Ectodermal cell (in vitro differentiated cells): ENCODE measurements around the gene RFC2.

Source experiments
- H3K27ac ChIP-seq: 2 replicates; pipeline ENCODE4 v1.7.0; 2013; ENCODE audit warnings: mild to moderate bottlenecking, low read depth, low read length; ENCODE audit not compliant: insufficient read depth, poor library complexity, severe bottlenecking
- H3K27me3 ChIP-seq: 2 replicates; pipeline ENCODE4 v1.7.0; 2013; ENCODE audit warnings: mild to moderate bottlenecking, low read length; ENCODE audit not compliant: insufficient read depth, control insufficient read depth, poor library complexity, severe bottlenecking
- H3K36me3 ChIP-seq: one replicate; pipeline ENCODE4 v1.7.0; 2013; ENCODE audit warnings: low read length; ENCODE audit not compliant: control insufficient read depth, insufficient read depth
- H3K4me1 ChIP-seq: one replicate; pipeline ENCODE4 v1.7.0; 2013; ENCODE audit warnings: low read length; ENCODE audit not compliant: control insufficient read depth, insufficient read depth
- H3K4me3 ChIP-seq: 2 replicates; pipeline ENCODE4 v1.7.0; 2013; ENCODE audit warnings: low read depth, low read length, control low read depth; ENCODE audit not compliant: insufficient read depth
- H3K9me3 ChIP-seq: 2 replicates; pipeline ENCODE4 v1.7.0; 2013; ENCODE audit warnings: mild to moderate bottlenecking, low read length, moderate library complexity; ENCODE audit not compliant: control insufficient read depth
- WGBS, 2 experiments: methylation state at CpG; one replicate each; pipeline ENCODE4 v1.1.7; 2013; ENCODE audit warnings: missing lambda C conversion rate in 2 of 2; 5-methylcytosine and 5-hydroxymethylcytosine counted together

RFC2 gene

DNA sequence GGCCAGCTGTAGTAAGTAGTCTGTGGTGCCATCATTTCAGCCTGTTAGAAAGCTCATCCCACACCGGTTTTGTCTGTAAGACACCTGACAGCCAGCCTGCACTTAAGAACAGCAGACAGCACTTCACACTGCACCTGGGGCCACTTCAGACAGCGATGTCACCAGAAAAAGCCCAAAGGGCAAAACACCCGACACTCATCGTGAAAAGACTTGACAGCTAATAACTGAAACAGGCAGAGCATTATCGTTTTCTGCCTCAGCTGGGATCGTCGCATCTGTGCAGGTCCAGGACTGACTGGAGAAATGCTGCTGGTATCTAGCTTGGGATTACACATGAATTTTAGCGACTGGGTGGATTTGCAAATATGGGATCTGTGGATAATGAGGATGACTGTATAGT is 61.1 kb downstream of the RFC2 start:
- no peaks in the 10 kb centered on the region for H3K4me1 ChIP-seq

DNA sequence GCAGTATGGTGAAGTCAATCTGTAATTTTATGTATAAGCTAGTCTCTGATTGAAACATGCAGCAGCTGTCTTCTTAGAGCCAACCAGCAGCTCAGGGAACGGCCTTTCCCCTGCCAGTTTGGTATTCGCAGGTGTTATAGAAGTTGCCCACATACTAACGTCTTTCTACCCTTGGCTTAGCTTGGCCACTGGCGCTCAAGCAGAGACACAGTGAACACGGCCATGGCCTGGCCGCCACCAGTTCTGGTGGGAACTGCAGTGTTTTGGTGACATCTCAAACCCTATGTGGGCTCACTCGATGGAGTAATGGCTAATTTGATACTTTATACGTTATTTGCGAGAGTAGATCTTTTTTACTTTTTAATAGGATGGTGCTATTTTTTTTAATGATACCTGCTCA is 63.0 kb downstream of the RFC2 start:
- Histone ChIP-seq H3K4me1 (no peaks in the 10 kb centered on the region), H3K27ac (no peak overlapping the region), H3K36me3 (peaks cover 56% of the 10 kb centered on the region), H3K9me3 (no peaks in the 10 kb centered on the region), H3K4me3 (no peak overlapping the region), H3K27me3 (no peaks in the 10 kb centered on the region)
- WGBS, 2 experiments, result 97 to 98% methylated on average over 8 to 9 of the region's 9 CpGs

More for the DNA sequence above, 61.1 kb downstream of the RFC2 start:
- no peak overlapping the region for H3K27ac ChIP-seq
- H3K9me3 ChIP-seq, result no peaks in the 10 kb centered on the region
- WGBS, 2 experiments, result 95% methylated on average over 8 of the region's 8 CpGs
- no peak overlapping the region for H3K4me3 ChIP-seq
- H3K27me3 ChIP-seq, result no peaks in the 10 kb centered on the region
- H3K36me3 ChIP-seq, result peaks cover 50% of the 10 kb centered on the region

DNA sequence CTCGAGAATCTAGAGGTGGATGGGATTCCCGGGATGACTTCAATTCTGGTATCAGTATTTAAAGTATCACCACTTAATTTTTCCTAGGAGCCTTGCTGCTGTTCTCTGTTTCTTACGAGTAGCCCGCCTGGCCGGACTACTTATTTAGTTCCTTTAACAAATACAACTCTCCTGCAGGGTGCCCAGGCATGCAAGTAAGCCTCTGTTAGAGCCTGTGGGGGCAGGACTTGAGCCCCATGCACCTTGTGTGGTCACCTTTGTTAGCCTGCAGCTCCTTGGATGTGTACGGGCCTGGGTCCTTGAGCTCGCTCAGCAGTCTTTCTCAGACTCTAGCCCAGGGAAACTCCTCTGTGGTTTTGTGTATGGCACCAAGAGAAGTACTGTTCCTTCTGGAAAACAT is 63.9 kb downstream of the RFC2 start:
- Histone ChIP-seq H3K4me3 (no peak overlapping the region), H3K9me3 (no peaks in the 10 kb centered on the region), H3K27ac (no peak overlapping the region), H3K4me1 (no peaks in the 10 kb centered on the region), H3K36me3 (peaks cover 56% of the 10 kb centered on the region), H3K27me3 (no peaks in the 10 kb centered on the region)
- 97% methylated on average over 7 of the region's 7 CpGs for WGBS, 2 experiments

DNA sequence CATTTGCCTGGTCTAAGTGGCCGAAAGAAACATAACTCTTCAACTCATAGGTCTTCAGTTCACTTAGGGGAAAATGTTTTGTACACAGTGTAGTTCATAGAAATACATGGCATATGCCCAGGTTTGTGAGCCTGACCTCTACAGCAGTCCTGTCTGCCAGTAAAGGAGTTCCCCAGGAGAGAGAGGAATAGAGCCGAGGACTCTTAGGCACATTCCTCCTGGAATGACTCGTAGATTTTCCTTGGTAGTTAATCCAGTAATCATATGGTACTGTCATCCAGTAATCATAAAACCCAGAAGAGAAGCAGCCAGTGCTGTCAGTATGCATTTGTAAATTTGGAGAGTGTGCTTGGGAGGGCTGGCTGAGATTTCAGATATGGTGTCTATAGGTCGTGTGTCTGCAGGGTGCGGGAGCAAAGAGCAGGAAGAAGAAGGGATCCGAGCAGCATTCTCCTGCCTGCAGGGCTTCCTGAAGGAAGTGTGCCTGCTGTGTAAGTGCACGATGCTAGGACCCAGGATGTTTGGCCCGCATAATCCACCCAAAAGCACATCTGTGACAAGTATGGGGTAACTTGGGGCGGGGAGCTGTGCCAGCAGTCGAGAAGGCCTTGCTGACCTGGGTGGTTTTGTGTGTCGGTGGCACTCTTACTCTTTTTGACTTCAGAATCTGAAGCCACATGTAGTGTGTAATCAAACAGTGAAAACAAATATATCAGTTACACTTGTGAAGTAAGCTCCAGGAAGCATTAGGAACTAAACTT is 66.1 kb downstream of the RFC2 start:
- 92 to 93% methylated on average over 11 of the region's 11 CpGs for WGBS, 2 experiments
- Histone ChIP-seq H3K36me3 (peaks cover 50% of the 10 kb centered on the region), H3K27ac (no peak overlapping the region)

DNA sequence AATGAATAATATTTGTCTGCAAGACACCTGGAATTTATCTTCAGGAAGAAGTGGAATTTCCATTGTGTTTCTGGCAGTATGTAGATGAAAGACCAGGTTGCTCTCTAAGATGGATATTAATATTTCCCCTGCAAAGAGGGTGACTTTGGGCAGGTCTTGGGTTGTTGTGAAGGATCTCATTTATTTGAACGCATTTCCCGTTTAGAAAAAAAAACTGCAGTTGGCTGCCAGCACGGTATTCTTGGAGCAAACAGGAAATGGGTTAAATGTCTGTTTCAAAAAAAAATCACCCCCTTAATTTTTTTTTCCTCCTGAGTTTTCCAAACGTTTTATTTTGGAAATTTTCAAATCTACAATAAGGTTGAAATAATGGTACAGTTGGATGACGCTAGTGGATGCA is 68.6 kb downstream of the RFC2 start:
- Histone ChIP-seq H3K27me3 (no peaks in the 10 kb centered on the region), H3K4me3 (no peak overlapping the region), H3K27ac (no peak overlapping the region), H3K9me3 (no peaks in the 10 kb centered on the region), H3K36me3 (peaks cover 29% of the 10 kb centered on the region), H3K4me1 (no peaks in the 10 kb centered on the region)
- 80 to 94% methylated on average over 4 to 5 of the region's 5 CpGs for whole genome bisulfite sequencing, 2 experiments

More for the DNA sequence above, 66.1 kb downstream of the RFC2 start:
- Histone ChIP-seq H3K27me3 (no peaks in the 10 kb centered on the region), H3K4me3 (no peak overlapping the region), H3K4me1 (no peaks in the 10 kb centered on the region), H3K9me3 (no peaks in the 10 kb centered on the region)

DNA sequence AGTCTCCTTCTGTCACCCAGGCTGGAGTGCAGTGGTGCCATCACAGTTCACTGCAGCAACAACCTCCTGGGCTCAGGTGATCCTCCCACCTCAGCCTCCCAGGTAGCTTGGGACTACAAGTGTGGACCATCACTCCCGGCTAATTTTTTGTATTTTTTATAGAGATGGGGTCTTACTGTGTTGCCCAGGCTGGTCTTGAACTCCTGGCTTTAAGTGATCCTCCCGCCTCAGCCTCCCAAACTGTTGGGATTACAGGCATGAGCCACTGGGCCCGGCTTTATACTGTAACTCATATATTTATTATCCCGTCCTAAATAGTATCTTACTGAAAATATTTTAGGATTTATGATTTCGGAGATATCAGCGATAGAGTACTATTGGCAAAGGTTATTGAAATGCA is 69.2 kb downstream of the RFC2 start:
- Histone ChIP-seq H3K4me3 (no peak overlapping the region), H3K27me3 (no peaks in the 10 kb centered on the region), H3K9me3 (no peaks in the 10 kb centered on the region), H3K4me1 (no peaks in the 10 kb centered on the region), H3K36me3 (peaks cover 23% of the 10 kb centered on the region), H3K27ac (no peak overlapping the region)
- 94 to 97% methylated on average over 5 to 6 of the region's 6 CpGs for WGBS, 2 experiments

DNA sequence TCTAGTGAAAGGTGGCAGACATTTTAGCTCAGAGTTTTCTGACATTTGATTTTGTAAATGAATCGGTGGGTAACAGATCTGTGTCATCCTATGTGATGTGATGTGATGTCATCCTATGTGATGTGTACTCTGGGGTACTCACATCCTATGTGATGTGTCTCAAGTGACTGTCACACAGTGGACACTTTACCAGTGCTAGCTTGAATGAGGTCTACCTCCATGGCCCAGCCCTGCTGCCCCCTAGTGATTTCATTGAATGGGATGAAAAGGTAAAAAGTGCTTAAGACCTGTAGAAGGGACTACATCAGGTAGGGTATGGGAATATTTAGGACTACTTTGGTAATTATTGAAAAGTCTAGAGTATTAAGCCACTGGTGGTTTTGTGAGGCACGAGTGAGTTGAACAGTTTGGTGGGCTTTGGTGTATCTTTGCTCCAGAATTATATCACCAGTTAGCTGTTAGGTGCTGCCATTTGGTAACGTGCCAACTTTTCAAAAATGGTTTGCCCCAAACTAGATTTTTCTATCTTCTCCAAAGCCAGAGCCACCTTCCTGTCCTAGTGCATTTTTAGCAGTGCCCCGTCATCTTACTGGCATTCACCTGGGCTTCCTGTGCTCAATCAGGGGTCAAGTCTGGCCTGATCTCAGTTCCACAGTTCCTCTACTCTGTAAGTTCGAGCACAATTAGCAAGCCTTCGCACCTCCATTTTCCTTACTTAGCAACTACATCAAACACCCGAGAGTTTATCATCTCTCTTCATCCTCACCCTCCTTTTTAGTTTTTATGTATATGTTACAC is 70.3 kb downstream of the RFC2 start:
- WGBS, 2 experiments, result 91 to 94% methylated on average over 7 of the region's 7 CpGs
- no peak overlapping the region for H3K27ac ChIP-seq
- no peak overlapping the region for H3K4me3 ChIP-seq
- H3K4me1 ChIP-seq, result no peaks in the 10 kb centered on the region
- no peaks in the 10 kb centered on the region for H3K9me3 ChIP-seq
- H3K27me3 ChIP-seq, result no peaks in the 10 kb centered on the region
- H3K36me3 ChIP-seq, result peaks cover 16% of the 10 kb centered on the region

DNA sequence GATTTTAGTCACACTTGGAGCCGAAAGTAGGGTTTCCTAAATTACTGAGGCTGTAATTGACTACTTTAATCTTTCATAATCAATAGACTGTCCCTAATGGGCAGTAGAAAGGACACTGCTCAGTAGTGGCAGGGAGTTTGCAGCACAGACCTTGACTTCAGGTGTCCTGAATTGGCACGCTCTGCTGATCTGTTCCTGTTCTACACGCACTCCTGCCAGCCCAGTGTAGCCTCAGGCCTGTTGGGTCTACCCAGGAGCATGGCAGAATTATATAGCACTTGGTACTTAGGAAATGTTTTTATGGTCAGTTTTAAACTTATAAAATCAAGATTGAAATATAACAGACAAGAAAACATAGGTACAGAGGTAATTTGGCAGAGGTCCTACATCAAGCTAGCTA is 71.1 kb downstream of the RFC2 start:
- Histone ChIP-seq H3K27me3 (no peaks in the 10 kb centered on the region), H3K4me1 (no peaks in the 10 kb centered on the region), H3K27ac (no peak overlapping the region), H3K9me3 (no peaks in the 10 kb centered on the region), H3K36me3 (peaks cover 13% of the 10 kb centered on the region), H3K4me3 (no peak overlapping the region)
- 93 to 96% methylated on average over 3 of the region's 3 CpGs for WGBS, 2 experiments

DNA sequence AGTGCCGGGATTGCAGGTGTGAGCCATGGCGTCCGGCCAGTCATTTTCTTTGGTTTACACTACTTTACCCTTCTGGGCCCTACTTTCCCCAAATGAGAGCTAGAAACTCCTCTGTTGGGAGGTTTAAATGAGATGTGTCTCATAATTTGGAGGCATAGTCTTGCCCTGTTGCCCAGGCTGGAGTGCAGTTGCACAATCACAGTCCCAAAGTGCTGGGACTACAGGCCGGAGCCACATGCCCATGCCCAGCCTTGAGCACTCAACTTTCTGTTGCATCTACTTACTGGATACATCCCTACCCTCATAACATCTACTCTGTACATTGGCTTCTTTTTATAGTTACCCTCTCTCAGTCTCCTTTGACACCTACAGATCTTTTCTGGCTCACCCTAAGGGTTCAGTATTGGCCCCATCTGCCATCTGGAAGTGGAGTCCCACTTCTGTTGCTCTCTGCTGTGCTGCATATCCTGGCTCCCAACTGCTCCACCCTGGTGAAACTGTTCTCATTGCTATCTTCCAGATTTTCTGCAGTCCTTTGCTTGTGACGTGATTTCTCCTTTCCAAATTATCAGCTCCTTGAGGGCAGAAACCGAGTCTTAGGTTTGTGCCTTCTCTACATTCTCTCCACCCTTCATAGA is 71.6 kb downstream of the RFC2 start:
- no peaks in the 10 kb centered on the region for H3K4me1 ChIP-seq
- 92 to 94% methylated on average over 6 of the region's 6 CpGs for WGBS, 2 experiments
- H3K9me3 ChIP-seq, result no peaks in the 10 kb centered on the region
- H3K4me3 ChIP-seq, result no peak overlapping the region
- no peaks in the 10 kb centered on the region for H3K27me3 ChIP-seq
- H3K27ac ChIP-seq, result no peak overlapping the region
- H3K36me3 ChIP-seq, result peaks cover 13% of the 10 kb centered on the region

DNA sequence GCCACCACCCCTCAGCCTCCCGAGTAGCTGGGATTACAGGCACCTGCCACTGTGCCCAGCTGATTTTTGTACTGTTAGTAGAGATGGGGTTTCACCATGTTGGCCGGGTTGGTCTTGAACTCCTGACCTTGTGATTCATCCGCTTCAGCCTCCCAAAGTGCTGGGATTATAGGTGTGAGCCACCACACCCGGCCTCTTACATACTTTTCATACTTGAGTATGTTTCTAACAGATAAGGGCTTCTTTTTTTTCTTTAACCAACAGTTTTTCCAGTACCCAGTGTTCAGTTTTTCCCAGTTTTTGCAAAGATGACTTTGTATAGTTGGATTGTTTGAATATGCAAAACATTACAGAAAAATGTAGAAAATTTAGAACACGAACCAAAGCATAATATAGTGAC is 72.4 kb downstream of the RFC2 start:
- no peaks in the 10 kb centered on the region for H3K9me3 ChIP-seq
- no peak overlapping the region for H3K27ac ChIP-seq
- no peak overlapping the region for H3K4me3 ChIP-seq
- no peaks in the 10 kb centered on the region for H3K27me3 ChIP-seq
- WGBS, 2 experiments, result 70 to 71% methylated on average over 4 of the region's 5 CpGs
- H3K36me3 ChIP-seq, result peaks cover 11% of the 10 kb centered on the region
- H3K4me1 ChIP-seq, result no peaks in the 10 kb centered on the region
